Measurements from ENCODE around the gene MYO5A.

- TF ChIP-seq TAF1 (IDR thresholded peaks at IDR 0.05; ENCODE audit: borderline replicate concordance, insufficient read depth, low read length): no peak
- TF ChIP-seq POLR2AphosphoS5 (IDR thresholded peaks at IDR 0.05; ENCODE audit: low read depth, low read length): no peak
Observed at GRCh38 chr15:52529940-52530339, 1.3 kb upstream of the MYO5A start.

Data from PFSK-1 (cell line).